ENCODE data around the gene SMIM14.
"Not testable (repeated sequence)": the region's sequence is repeated elsewhere in the genome, so short reads cannot be mapped to it uniquely, and the experiment has no call there.

SMIM14 gene

GRCh38 chr4:39548425-39549067 is 90.1 kb downstream of the SMIM14 start:
- in situ Hi-C loops (cut with MboI; ENCODE audit: low pct_unique_long_range_greater_than_20kb, low sequenced_read_pairs), result no loop called here
- no peak for DNase-seq

GRCh38 chr4:39544580-39545315 is 93.9 kb downstream of the SMIM14 start:
- in situ Hi-C loops (cut with MboI; ENCODE audit: low pct_unique_long_range_greater_than_20kb, low sequenced_read_pairs), result no loop called here
- no peak for DNase-seq

GRCh38 chr4:39544080-39544479 is 94.6 kb downstream of the SMIM14 start:
- in situ Hi-C loops (cut with MboI; ENCODE audit: low pct_unique_long_range_greater_than_20kb, low sequenced_read_pairs); DNase-seq: not testable (repeated sequence)

- DNase-seq, result no peak
- in situ Hi-C loops (cut with MboI; ENCODE audit: low pct_unique_long_range_greater_than_20kb, low sequenced_read_pairs), result no loop called here
Observed at GRCh38 chr4:39543034-39543433, 95.6 kb downstream of the SMIM14 start.

GRCh38 chr4:39542611-39543012 is 96.1 kb downstream of the SMIM14 start:
- no peak for DNase-seq
- in situ Hi-C loops (cut with MboI; ENCODE audit: low pct_unique_long_range_greater_than_20kb, low sequenced_read_pairs), result no loop called here

- no peak for DNase-seq
- in situ Hi-C loops (cut with MboI; ENCODE audit: low pct_unique_long_range_greater_than_20kb, low sequenced_read_pairs), result no loop called here
Observed at GRCh38 chr4:39541987-39542610, 96.6 kb downstream of the SMIM14 start.

- in situ Hi-C loops (cut with MboI; ENCODE audit: low pct_unique_long_range_greater_than_20kb, low sequenced_read_pairs), result no loop called here
Observed at GRCh38 chr4:39539089-39539611, 99.5 kb downstream of the SMIM14 start.

GRCh38 chr4:39533541-39533940 is 105.1 kb downstream of the SMIM14 start:
- in situ Hi-C loops (cut with MboI; ENCODE audit: low pct_unique_long_range_greater_than_20kb, low sequenced_read_pairs), result no loop called here
- no peak for DNase-seq

More at GRCh38 chr4:39539089-39539611, 99.5 kb downstream of the SMIM14 start:
- DNase-seq, result no peak

- in situ Hi-C loops (cut with MboI; ENCODE audit: low pct_unique_long_range_greater_than_20kb, low sequenced_read_pairs); DNase-seq: not testable (repeated sequence)
Observed at GRCh38 chr4:39532237-39532636, 106.4 kb downstream of the SMIM14 start.

GRCh38 chr4:39530682-39531081 is 108.0 kb downstream of the SMIM14 start:
- DNase-seq, result no peak
- in situ Hi-C loops (cut with MboI; ENCODE audit: low pct_unique_long_range_greater_than_20kb, low sequenced_read_pairs), result no loop called here

GRCh38 chr4:39529534-39529933 is 109.1 kb downstream of the SMIM14 start:
- in situ Hi-C loops (cut with MboI; ENCODE audit: low pct_unique_long_range_greater_than_20kb, low sequenced_read_pairs), result no loop called here
- DNase-seq, result no peak

- DNase-seq, result no peak
- in situ Hi-C loops (cut with MboI; ENCODE audit: low pct_unique_long_range_greater_than_20kb, low sequenced_read_pairs), result no loop called here
Observed at GRCh38 chr4:39528061-39528465, 110.6 kb downstream of the SMIM14 start.

GRCh38 chr4:39527296-39528060 is 111.2 kb downstream of the SMIM14 start, which contains the start of gene UGDH:
Gene UGDH, minus strand, starts transcription at chr4:39527439. Its CDS starts 5,927 bp downstream, at chr4:39521512.
- in situ Hi-C loops (cut with MboI; ENCODE audit: low pct_unique_long_range_greater_than_20kb, low sequenced_read_pairs), result no loop called here
- DNase-seq, result peak; percentile 97

- in situ Hi-C loops (cut with MboI; ENCODE audit: low pct_unique_long_range_greater_than_20kb, low sequenced_read_pairs), result no loop called here
- no peak for DNase-seq
Observed at GRCh38 chr4:39526765-39527295, 111.8 kb downstream of the SMIM14 start.

- in situ Hi-C loops (cut with MboI; ENCODE audit: low pct_unique_long_range_greater_than_20kb, low sequenced_read_pairs), result no loop called here
- DNase-seq, result peak; percentile 5
Observed at GRCh38 chr4:39525822-39526690, 112.6 kb downstream of the SMIM14 start.

- in situ Hi-C loops (cut with MboI; ENCODE audit: low pct_unique_long_range_greater_than_20kb, low sequenced_read_pairs), result no loop called here
- DNase-seq, result no peak
Observed at GRCh38 chr4:39524161-39524957, 114.3 kb downstream of the SMIM14 start.

GRCh38 chr4:39522068-39522467 is 116.6 kb downstream of the SMIM14 start:
- no peak for DNase-seq
- in situ Hi-C loops (cut with MboI; ENCODE audit: low pct_unique_long_range_greater_than_20kb, low sequenced_read_pairs), result no loop called here

All from KBM-7 (cell line).